ENCODE measurements around the gene NAAA. TPM values are rescaled to one million over a fixed set of nuclear protein-coding genes. Genes with fewer than 3 reads are reported as not detected.
A peak's percentile ranks its signal among the peaks of the same experiment; 100 is the strongest.

NAAA gene
- total RNA-seq (2022) (7.1 and 8.9 TPM in 2 replicates), Bru-seq, nascent RNA (percentile 49 among the genes with signal in this experiment), BruChase-seq, experiment 1, labeled RNA remaining after a 6-hour chase (percentile 54 among the genes with signal in this experiment), BruChase-seq, experiment 2, labeled RNA remaining after a 2-hour chase (percentile 56 among the genes with signal in this experiment)
- long read RNA-seq, partial matches to known transcripts: 0 of 17 reads
- long read RNA-seq, other reads (novel, unspliced or antisense): 9 of 17 reads

- DNase-seq (ENCODE audit: unreplicated experiment): peak; percentile 65
- TF ChIP-seq, protein P1, sequence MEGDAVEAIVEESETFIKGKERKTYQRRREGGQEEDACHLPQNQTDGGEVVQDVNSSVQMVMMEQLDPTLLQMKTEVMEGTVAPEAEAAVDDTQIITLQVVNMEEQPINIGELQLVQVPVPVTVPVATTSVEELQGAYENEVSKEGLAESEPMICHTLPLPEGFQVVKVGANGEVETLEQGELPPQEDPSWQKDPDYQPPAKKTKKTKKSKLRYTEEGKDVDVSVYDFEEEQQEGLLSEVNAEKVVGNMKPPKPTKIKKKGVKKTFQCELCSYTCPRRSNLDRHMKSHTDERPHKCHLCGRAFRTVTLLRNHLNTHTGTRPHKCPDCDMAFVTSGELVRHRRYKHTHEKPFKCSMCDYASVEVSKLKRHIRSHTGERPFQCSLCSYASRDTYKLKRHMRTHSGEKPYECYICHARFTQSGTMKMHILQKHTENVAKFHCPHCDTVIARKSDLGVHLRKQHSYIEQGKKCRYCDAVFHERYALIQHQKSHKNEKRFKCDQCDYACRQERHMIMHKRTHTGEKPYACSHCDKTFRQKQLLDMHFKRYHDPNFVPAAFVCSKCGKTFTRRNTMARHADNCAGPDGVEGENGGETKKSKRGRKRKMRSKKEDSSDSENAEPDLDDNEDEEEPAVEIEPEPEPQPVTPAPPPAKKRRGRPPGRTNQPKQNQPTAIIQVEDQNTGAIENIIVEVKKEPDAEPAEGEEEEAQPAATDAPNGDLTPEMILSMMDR (IDR thresholded peaks at IDR 0.05; ENCODE audit: unreplicated experiment): peak; percentile 24
- Mint-ChIP-seq H3K27me3 (ENCODE audit: insufficient read depth, unreplicated experiment) (no peaks in the 10 kb centered on the region), H3K4me1 (ENCODE audit: insufficient read depth, unreplicated experiment) (no peaks in the 10 kb centered on the region), H3K36me3 (ENCODE audit: insufficient read depth, unreplicated experiment) (peaks cover 16% of the 10 kb centered on the region), H3K4me3 (ENCODE audit: unreplicated experiment) (peak within 1 kb of the TSS; percentile 82), H3K9me3 (ENCODE audit: unreplicated experiment) (no peaks in the 10 kb centered on the region), H3K27ac (ENCODE audit: low read depth, unreplicated experiment) (peak within 1 kb of the TSS; percentile 12)
- POLR2A ChIA-PET: interaction anchor here (0.7 to 1.6 kb wide), 4 partner anchors 7 to 149 kb away, joined by 3 to 7 read pairs (median 4); partner anchors contain the start of gene SDAD1
- intact Hi-C loops (cut with micrococcal nuclease): loop anchor here (2.0 to 5.0 kb wide), 2 partner anchors 24 to 38 kb away; partner anchors contain the start of gene PPEF2
- BruUV-seq (replicated peaks): no TSS peak
- CTCF ChIA-PET: interaction anchor here (0.5 to 2.5 kb wide), 6 partner anchors 10 to 179 kb away, joined by 3 to 12 read pairs (median 4); no protein-coding TSS in a partner anchor
These were observed at the start of gene NAAA for GRCh38 chr4:75940692-75941253. NAAA (minus strand) TSS chr4:75941013; CDS start chr4:75940949, 64 bp downstream.

- Mint-ChIP-seq H3K4me1 (ENCODE audit: insufficient read depth, unreplicated experiment) (peaks cover 20% of the 10 kb centered on the region), H3K36me3 (ENCODE audit: insufficient read depth, unreplicated experiment) (peaks cover 9% of the 10 kb centered on the region), H3K9me3 (ENCODE audit: unreplicated experiment) (no peaks in the 10 kb centered on the region), H3K27ac (ENCODE audit: low read depth, unreplicated experiment) (peak overlapping the region; percentile 68), H3K4me3 (ENCODE audit: unreplicated experiment) (peak overlapping the region; percentile 83), H3K27me3 (ENCODE audit: insufficient read depth, unreplicated experiment) (peaks cover 7% of the 10 kb centered on the region)
- peak; percentile 4 for DNase-seq (ENCODE audit: unreplicated experiment)
- CTCF ChIA-PET: interaction anchor here (0.6 to 7.8 kb wide), 5 partner anchors 11 to 1855 kb away, joined by 3 to 128 read pairs (median 4); no protein-coding TSS in a partner anchor
- intact Hi-C loops (cut with micrococcal nuclease): loop anchor here (5.0 kb wide), 1 partner anchor 157 kb away; the partner anchor contains the start of gene NUP54
- TF ChIP-seq, protein P1 (IDR thresholded peaks at IDR 0.05; ENCODE audit: unreplicated experiment): no peak
- POLR2A ChIA-PET: interaction anchor here (0.6 to 2.4 kb wide), 12 partner anchors 49 to 478 kb away, joined by 3 to 14 read pairs (median 4); partner anchors contain the start of genes NAAA and NUP54
- no TSS peak for BruUV-seq (replicated peaks)
These were observed 49.2 kb upstream of the NAAA start for GRCh38 chr4:75989846-75990528.

GRCh38 chr4:75985116-75985515, 44.3 kb upstream of the NAAA start:
- Mint-ChIP-seq H3K36me3 (ENCODE audit: insufficient read depth, unreplicated experiment) (peaks cover 19% of the 10 kb centered on the region), H3K4me1 (ENCODE audit: insufficient read depth, unreplicated experiment) (peaks cover 20% of the 10 kb centered on the region), H3K4me3 (ENCODE audit: unreplicated experiment) (no peak overlapping the region), H3K9me3 (ENCODE audit: unreplicated experiment) (no peaks in the 10 kb centered on the region), H3K27ac (ENCODE audit: low read depth, unreplicated experiment) (no peak overlapping the region), H3K27me3 (ENCODE audit: insufficient read depth, unreplicated experiment) (no peaks in the 10 kb centered on the region)
- ChIA-PET POLR2A (no interaction called here), CTCF (no interaction called here)
- TF ChIP-seq, protein P1 (IDR thresholded peaks at IDR 0.05; ENCODE audit: unreplicated experiment): no peak
- intact Hi-C loops (cut with micrococcal nuclease): loop anchor here (5.0 kb wide), 1 partner anchor 162 kb away; the partner anchor contains the start of gene NUP54
- BruUV-seq (replicated peaks): no TSS peak
- peak; percentile 14 for DNase-seq (ENCODE audit: unreplicated experiment)

GRCh38 chr4:75980576-75980975, 39.8 kb upstream of the NAAA start:
- Mint-ChIP-seq H3K4me1 (ENCODE audit: insufficient read depth, unreplicated experiment) (no peaks in the 10 kb centered on the region), H3K36me3 (ENCODE audit: insufficient read depth, unreplicated experiment) (peaks cover 42% of the 10 kb centered on the region), H3K4me3 (ENCODE audit: unreplicated experiment) (no peak overlapping the region), H3K27me3 (ENCODE audit: insufficient read depth, unreplicated experiment) (no peaks in the 10 kb centered on the region), H3K27ac (ENCODE audit: low read depth, unreplicated experiment) (no peak overlapping the region), H3K9me3 (ENCODE audit: unreplicated experiment) (no peaks in the 10 kb centered on the region)
- intact Hi-C loops (cut with micrococcal nuclease): no loop called here
- TF ChIP-seq, protein P1 (IDR thresholded peaks at IDR 0.05; ENCODE audit: unreplicated experiment): no peak
- no peak for DNase-seq (ENCODE audit: unreplicated experiment)
- BruUV-seq (replicated peaks): TSS peak; percentile 14
- CTCF ChIA-PET: interaction anchor here (0.9 kb wide), 1 partner anchor 40 kb away, joined by 3 read pairs; the partner anchor contains the start of gene NAAA
- POLR2A ChIA-PET: no interaction called here
